ENCODE measurements around the gene LGI2.

LGI2 gene

DNA sequence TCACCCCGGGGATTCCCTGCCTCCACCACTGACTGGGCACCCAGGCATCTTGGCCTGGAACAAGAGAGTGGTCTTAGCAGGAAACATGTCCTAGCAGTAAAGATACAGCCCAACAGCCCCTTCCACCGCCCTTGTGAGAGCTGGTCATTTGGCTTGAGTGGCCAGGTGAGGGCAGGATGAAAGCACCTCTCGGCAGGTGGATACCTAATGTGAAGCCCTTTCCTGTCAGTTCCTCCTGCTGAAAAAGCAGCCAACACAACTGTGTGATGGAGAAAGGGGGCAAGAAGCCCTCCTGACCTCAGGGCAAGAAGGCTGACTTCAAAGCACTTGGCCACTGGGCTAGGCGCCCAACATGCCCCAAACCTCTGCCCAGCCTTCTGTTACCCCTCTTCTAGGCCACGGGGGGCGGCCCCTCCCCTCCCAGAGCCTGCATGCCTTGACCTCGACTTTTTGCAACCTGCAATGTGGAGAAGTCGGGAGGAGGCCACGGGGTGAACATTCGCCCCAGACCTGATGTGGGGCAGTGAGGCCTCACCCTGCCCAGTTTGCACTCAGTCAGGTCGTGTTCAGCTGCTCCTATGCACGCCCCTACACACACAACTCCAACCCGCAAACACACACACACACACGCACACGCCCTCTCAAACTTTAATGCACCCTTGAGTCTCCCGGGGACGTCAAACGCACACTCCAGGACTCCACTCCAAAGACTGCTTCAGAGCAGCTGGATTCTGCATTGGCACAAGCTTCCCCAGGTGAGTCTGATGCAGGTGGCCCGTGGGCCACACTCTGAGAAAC lies 1.1 kb downstream of the LGI2 start:
- no peak overlapping the region for H2AFZ ChIP-seq (ENCODE audit: low read depth, low read length)
- no peaks in the 10 kb centered on the region for H4K20me1 ChIP-seq (ENCODE audit: insufficient read depth, low read length)
- H3K27me3 ChIP-seq (ENCODE audit: insufficient read depth, low read length, poor library complexity): no peaks in the 10 kb centered on the region
- DNase-seq: no peak
- no peaks in the 10 kb centered on the region for H3K79me2 ChIP-seq (ENCODE audit: insufficient read depth, low read length)
- H3K4me2 ChIP-seq (ENCODE audit: insufficient read depth, low read length): no peak overlapping the region
- no peak overlapping the region for H3K9ac ChIP-seq (ENCODE audit: low read depth, low read length)
- ATAC-seq (ENCODE audit: insufficient read depth, low read depth): no peak
- no peaks in the 10 kb centered on the region for H3K4me1 ChIP-seq (ENCODE audit: insufficient read depth, low read length)
- H3K36me3 ChIP-seq (ENCODE audit: insufficient read depth, low read length): no peaks in the 10 kb centered on the region
- no peak overlapping the region for H3K27ac ChIP-seq (ENCODE audit: low read length)
- TF ChIP-seq EZH2 (IDR thresholded peaks at IDR 0.05; ENCODE audit: borderline replicate concordance, low read depth, low read length, severe bottlenecking): no peak
- TF ChIP-seq, protein P1, sequence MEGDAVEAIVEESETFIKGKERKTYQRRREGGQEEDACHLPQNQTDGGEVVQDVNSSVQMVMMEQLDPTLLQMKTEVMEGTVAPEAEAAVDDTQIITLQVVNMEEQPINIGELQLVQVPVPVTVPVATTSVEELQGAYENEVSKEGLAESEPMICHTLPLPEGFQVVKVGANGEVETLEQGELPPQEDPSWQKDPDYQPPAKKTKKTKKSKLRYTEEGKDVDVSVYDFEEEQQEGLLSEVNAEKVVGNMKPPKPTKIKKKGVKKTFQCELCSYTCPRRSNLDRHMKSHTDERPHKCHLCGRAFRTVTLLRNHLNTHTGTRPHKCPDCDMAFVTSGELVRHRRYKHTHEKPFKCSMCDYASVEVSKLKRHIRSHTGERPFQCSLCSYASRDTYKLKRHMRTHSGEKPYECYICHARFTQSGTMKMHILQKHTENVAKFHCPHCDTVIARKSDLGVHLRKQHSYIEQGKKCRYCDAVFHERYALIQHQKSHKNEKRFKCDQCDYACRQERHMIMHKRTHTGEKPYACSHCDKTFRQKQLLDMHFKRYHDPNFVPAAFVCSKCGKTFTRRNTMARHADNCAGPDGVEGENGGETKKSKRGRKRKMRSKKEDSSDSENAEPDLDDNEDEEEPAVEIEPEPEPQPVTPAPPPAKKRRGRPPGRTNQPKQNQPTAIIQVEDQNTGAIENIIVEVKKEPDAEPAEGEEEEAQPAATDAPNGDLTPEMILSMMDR (IDR thresholded peaks at IDR 0.05; ENCODE audit: borderline replicate concordance, extremely low read depth, low read length, poor library complexity, severe bottlenecking): no peak
- no peaks in the 10 kb centered on the region for H3K9me3 ChIP-seq (ENCODE audit: insufficient read depth, low read length, severe bottlenecking)
- no peak overlapping the region for H3K4me3 ChIP-seq (ENCODE audit: low read depth in 1 of 2, low read length in 2 of 2)

DNA sequence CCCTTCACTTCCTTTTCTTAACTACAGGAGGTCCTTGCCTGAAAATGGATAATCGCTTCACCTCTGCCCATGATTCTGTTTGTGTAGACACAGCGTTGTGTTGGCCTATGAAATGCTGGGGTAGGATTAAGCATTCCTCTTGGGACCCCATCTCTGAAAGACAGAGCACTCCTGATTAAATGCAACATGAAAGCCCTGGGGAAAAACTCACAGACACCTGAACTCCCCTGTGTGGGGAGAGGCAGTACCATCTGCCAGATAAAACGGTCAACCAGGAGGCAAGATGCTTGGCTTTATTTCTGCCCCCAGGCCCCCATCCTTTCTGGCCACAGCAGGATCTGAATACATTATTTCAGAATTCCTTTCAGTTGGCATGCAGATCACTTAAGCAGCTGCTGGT lies 1.9 kb downstream of the LGI2 start:
- H2AFZ ChIP-seq (ENCODE audit: low read depth, low read length): no peak overlapping the region
- H3K27ac ChIP-seq (ENCODE audit: low read length): no peak overlapping the region
- no peaks in the 10 kb centered on the region for H3K27me3 ChIP-seq (ENCODE audit: insufficient read depth, low read length, poor library complexity)
- DNase-seq: no peak
- TF ChIP-seq, protein P1 (IDR thresholded peaks at IDR 0.05; ENCODE audit: borderline replicate concordance, extremely low read depth, low read length, poor library complexity, severe bottlenecking): no peak
- no peak for TF ChIP-seq EZH2 (IDR thresholded peaks at IDR 0.05; ENCODE audit: borderline replicate concordance, low read depth, low read length, severe bottlenecking)
- no peak overlapping the region for H3K4me3 ChIP-seq (ENCODE audit: low read depth in 1 of 2, low read length in 2 of 2)
- H3K79me2 ChIP-seq (ENCODE audit: insufficient read depth, low read length): no peaks in the 10 kb centered on the region
- H3K36me3 ChIP-seq (ENCODE audit: insufficient read depth, low read length): no peaks in the 10 kb centered on the region
- H3K9me3 ChIP-seq (ENCODE audit: insufficient read depth, low read length, severe bottlenecking): no peaks in the 10 kb centered on the region
- H4K20me1 ChIP-seq (ENCODE audit: insufficient read depth, low read length): no peaks in the 10 kb centered on the region
- no peak overlapping the region for H3K9ac ChIP-seq (ENCODE audit: low read depth, low read length)
- no peak for ATAC-seq (ENCODE audit: insufficient read depth, low read depth)
- H3K4me2 ChIP-seq (ENCODE audit: insufficient read depth, low read length): no peak overlapping the region
- no peaks in the 10 kb centered on the region for H3K4me1 ChIP-seq (ENCODE audit: insufficient read depth, low read length)

DNA sequence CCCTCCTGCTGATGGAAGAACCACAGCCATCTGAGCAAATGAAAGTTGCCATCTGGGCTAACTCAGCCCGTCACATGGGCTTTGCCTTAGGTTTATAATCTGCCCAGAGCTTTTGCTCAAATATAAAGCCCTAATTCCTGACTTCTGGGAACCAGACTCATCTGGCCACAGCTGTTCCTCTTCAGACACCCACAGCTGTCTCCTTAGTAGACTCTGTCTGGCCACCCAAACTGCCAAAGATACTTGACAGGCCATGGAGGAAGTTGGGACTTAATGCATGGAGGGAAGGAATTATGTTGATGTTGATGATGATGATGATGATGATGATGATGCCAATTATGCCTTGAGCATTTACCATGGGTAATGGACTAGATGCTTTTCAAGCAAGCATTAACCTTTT lies 8.0 kb downstream of the LGI2 start:
- no peak for ATAC-seq (ENCODE audit: insufficient read depth, low read depth)

More for the DNA sequence above, 8.0 kb downstream of the LGI2 start:
- Histone ChIP-seq H3K4me3 (ENCODE audit: low read depth in 1 of 2, low read length in 2 of 2) (no peak overlapping the region), H3K36me3 (ENCODE audit: insufficient read depth, low read length) (no peaks in the 10 kb centered on the region), H2AFZ (ENCODE audit: low read depth, low read length) (no peak overlapping the region), H3K9me3 (ENCODE audit: insufficient read depth, low read length, severe bottlenecking) (no peaks in the 10 kb centered on the region), H3K4me2 (ENCODE audit: insufficient read depth, low read length) (no peak overlapping the region), H3K27ac (ENCODE audit: low read length) (no peak overlapping the region), H3K9ac (ENCODE audit: low read depth, low read length) (no peak overlapping the region), H3K4me1 (ENCODE audit: insufficient read depth, low read length) (no peaks in the 10 kb centered on the region), H3K79me2 (ENCODE audit: insufficient read depth, low read length) (no peaks in the 10 kb centered on the region), H3K27me3 (ENCODE audit: insufficient read depth, low read length, poor library complexity) (no peaks in the 10 kb centered on the region), H4K20me1 (ENCODE audit: insufficient read depth, low read length) (no peaks in the 10 kb centered on the region)
- DNase-seq: no peak
- no peak for TF ChIP-seq EZH2 (IDR thresholded peaks at IDR 0.05; ENCODE audit: borderline replicate concordance, low read depth, low read length, severe bottlenecking)
- TF ChIP-seq, protein P1 (IDR thresholded peaks at IDR 0.05; ENCODE audit: borderline replicate concordance, extremely low read depth, low read length, poor library complexity, severe bottlenecking): no peak
